Neural progenitor cell (in vitro differentiated cells): ENCODE data around the gene HECTD2. TPM values are rescaled to one million over a fixed set of nuclear protein-coding genes. Genes with fewer than 3 reads are reported as not detected.

Experiments
- DNase-seq: peaks from one replicate; pipeline ENCODE4 v3.0.0-alpha.2; 2016; ENCODE audit warnings: low spot score
- H2AFZ ChIP-seq: fragments of 200-600 bp; sonication (generic); replicated peaks from 2 replicates; pipeline ENCODE4 v1.6.1; 2016; ENCODE audit warnings: antibody characterized with exemption
- H3F3A ChIP-seq: fragments of 200-600 bp; sonication (generic); 2 replicates; pipeline ENCODE4 v1.6.1; 2016; ENCODE audit warnings: antibody characterized with exemption, low read depth
- H3K27ac ChIP-seq: fragments of 200-600 bp; sonication (generic); 2 replicates; pipeline ENCODE4 v1.5.1; 2016; ENCODE audit warnings: mild to moderate bottlenecking
- H3K27me3 ChIP-seq: fragments of 200-600 bp; sonication (generic); 2 replicates; pipeline ENCODE4 v1.6.1; 2016; ENCODE audit warnings: mild to moderate bottlenecking, moderate library complexity
- H3K36me3 ChIP-seq: fragments of 200-600 bp; sonication (generic); 2 replicates; pipeline ENCODE4 v1.5.1; 2016
- H3K4me1 ChIP-seq: fragments of 200-600 bp; sonication (generic); 2 replicates; pipeline ENCODE4 v1.6.1; 2016; ENCODE audit warnings: mixed run types
- H3K4me2 ChIP-seq: fragments of 200-600 bp; sonication (generic); 2 replicates; pipeline ENCODE4 v1.6.1; 2016
- H3K4me3 ChIP-seq: fragments of 200-600 bp; sonication (generic); 2 replicates; pipeline ENCODE4 v1.5.1; 2016
- H3K79me2 ChIP-seq: fragments of 200-600 bp; sonication (generic); 2 replicates; pipeline ENCODE4 v1.6.1; 2016; ENCODE audit warnings: low read depth
- H3K9ac ChIP-seq: fragments of 200-600 bp; sonication (generic); 2 replicates; pipeline ENCODE4 v1.6.1; 2016
- H3K9me3 ChIP-seq: fragments of 200-600 bp; sonication (generic); 2 replicates; pipeline ENCODE4 v1.5.1; 2016; ENCODE audit warnings: low read depth
- H4K20me1 ChIP-seq: fragments of 200-600 bp; sonication (generic); 2 replicates; pipeline ENCODE4 v1.6.1; 2016; ENCODE audit warnings: low read depth
- H3K27ac Mint-ChIP-seq: 3 replicates; pipeline ENCODE4 v1.8.0; 2021; ENCODE audit warnings: mixed read lengths
- H3K27me3 Mint-ChIP-seq: 2 replicates; pipeline ENCODE4 v1.8.0; 2022; ENCODE audit warnings: low read depth, mild to moderate bottlenecking, inconsistent platforms, moderate library complexity, mixed read lengths; ENCODE audit not compliant: insufficient read depth
- H3K36me3 Mint-ChIP-seq: 3 replicates; pipeline ENCODE4 v1.8.0; 2021; ENCODE audit warnings: mixed read lengths
- H3K4me1 Mint-ChIP-seq: 3 replicates; pipeline ENCODE4 v1.8.0; 2021; ENCODE audit warnings: mixed read lengths
- H3K4me3 Mint-ChIP-seq: 3 replicates; pipeline ENCODE4 v1.8.0; 2021; ENCODE audit warnings: mild to moderate bottlenecking, moderate library complexity, mixed read lengths
- H3K9me3 Mint-ChIP-seq: 3 replicates; pipeline ENCODE4 v1.8.0; 2020; ENCODE audit warnings: mixed read lengths
- EZH2 ChIP-seq: fragments of 200-600 bp; sonication (generic); IDR thresholded peaks from 2 replicates; pipeline ENCODE4 v1.6.1; 2017; ENCODE audit warnings: antibody characterized with exemption, mild to moderate bottlenecking, moderate library complexity
- EZH2phosphoT487 ChIP-seq: fragments of 200-600 bp; sonication (generic); IDR thresholded peaks from 2 replicates; pipeline ENCODE4 v1.6.1; 2017; ENCODE audit warnings: antibody characterized with exemption
- total RNA-seq: library from RNA; depleted of rRNA; stranded (reverse); fragments of >200 nt; gene quantifications from 2 replicates; pipeline ENCODE4 v1.2.3, GENCODE V29; 2015; ENCODE audit warnings: low replicate concordance
- TF ChIP-seq, protein P1 (sequence below): fragments of 200-600 bp; sonication (generic); IDR thresholded peaks from 2 replicates; pipeline ENCODE4 v1.5.1; 2017; ENCODE audit warnings: antibody characterized with exemption, mild to moderate bottlenecking

HECTD2 gene
- total RNA-seq, 1 donor from 2014 or later, result 51.5 TPM

- H3K27me3 Mint-ChIP-seq, result no peaks in the 10 kb centered on the region
Observed at GRCh38 chr10:91495402-91495801, 85.3 kb downstream of the HECTD2 start.

DNA sequence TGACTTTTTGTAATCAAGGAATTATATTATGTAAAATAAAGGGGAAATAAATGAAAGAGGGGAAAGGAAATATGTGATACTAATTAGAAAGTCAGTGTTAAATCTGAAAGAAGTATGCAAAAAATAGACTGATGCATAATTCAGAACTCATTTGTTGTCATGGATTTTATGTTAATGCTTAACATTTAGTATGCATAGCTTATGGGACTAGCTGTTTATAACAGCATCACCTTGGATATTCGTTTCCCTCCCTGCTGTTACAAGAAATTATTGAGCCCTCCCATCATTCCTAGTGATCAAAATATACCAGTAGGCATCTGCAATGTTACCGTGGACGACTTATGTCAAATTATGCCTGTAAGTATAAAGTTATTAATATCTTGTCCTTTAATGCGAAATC, 85.9 kb downstream of the HECTD2 start:
- Histone ChIP-seq H3K9me3 (no peaks in the 10 kb centered on the region), H4K20me1 (no peaks in the 10 kb centered on the region), H3K27ac (no peak overlapping the region), H3K36me3 (peaks cover 3% of the 10 kb centered on the region), H3K27me3 (no peaks in the 10 kb centered on the region), H2AFZ (no peak overlapping the region), H3K4me3 (no peak overlapping the region), H3F3A (peaks cover 6% of the 10 kb centered on the region), H3K4me2 (no peak overlapping the region), H3K4me1 (no peaks in the 10 kb centered on the region), H3K9ac (no peak overlapping the region), H3K79me2 (no peaks in the 10 kb centered on the region)
- DNase-seq, result no peak
- Mint-ChIP-seq H3K9me3 (no peaks in the 10 kb centered on the region), H3K27me3 (no peaks in the 10 kb centered on the region), H3K27ac (no peak overlapping the region), H3K36me3 (peaks cover 13% of the 10 kb centered on the region), H3K4me1 (no peaks in the 10 kb centered on the region), H3K4me3 (no peak overlapping the region)
- TF ChIP-seq EZH2, result no peak
- TF ChIP-seq, protein P1, sequence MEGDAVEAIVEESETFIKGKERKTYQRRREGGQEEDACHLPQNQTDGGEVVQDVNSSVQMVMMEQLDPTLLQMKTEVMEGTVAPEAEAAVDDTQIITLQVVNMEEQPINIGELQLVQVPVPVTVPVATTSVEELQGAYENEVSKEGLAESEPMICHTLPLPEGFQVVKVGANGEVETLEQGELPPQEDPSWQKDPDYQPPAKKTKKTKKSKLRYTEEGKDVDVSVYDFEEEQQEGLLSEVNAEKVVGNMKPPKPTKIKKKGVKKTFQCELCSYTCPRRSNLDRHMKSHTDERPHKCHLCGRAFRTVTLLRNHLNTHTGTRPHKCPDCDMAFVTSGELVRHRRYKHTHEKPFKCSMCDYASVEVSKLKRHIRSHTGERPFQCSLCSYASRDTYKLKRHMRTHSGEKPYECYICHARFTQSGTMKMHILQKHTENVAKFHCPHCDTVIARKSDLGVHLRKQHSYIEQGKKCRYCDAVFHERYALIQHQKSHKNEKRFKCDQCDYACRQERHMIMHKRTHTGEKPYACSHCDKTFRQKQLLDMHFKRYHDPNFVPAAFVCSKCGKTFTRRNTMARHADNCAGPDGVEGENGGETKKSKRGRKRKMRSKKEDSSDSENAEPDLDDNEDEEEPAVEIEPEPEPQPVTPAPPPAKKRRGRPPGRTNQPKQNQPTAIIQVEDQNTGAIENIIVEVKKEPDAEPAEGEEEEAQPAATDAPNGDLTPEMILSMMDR, result no peak
- TF ChIP-seq EZH2phosphoT487, result no peak

More at GRCh38 chr10:91495402-91495801, 85.3 kb downstream of the HECTD2 start:
- H2AFZ ChIP-seq, result no peak overlapping the region
- no peaks in the 10 kb centered on the region for H3K9me3 ChIP-seq
- no peak overlapping the region for H3K4me3 Mint-ChIP-seq
- no peaks in the 10 kb centered on the region for H4K20me1 ChIP-seq
- H3K9ac ChIP-seq, result no peak overlapping the region
- no peak overlapping the region for H3K4me2 ChIP-seq
- no peak overlapping the region for H3K4me3 ChIP-seq
- no peak overlapping the region for H3K27ac ChIP-seq
- TF ChIP-seq, protein P1, result no peak
- TF ChIP-seq EZH2 (no peak), EZH2phosphoT487 (no peak)
- H3K27ac Mint-ChIP-seq, result no peak overlapping the region
- no peak for DNase-seq
- peaks cover 11% of the 10 kb centered on the region for H3K36me3 Mint-ChIP-seq
- H3K36me3 ChIP-seq, result no peaks in the 10 kb centered on the region
- H3K79me2 ChIP-seq, result no peaks in the 10 kb centered on the region
- no peaks in the 10 kb centered on the region for H3K9me3 Mint-ChIP-seq
- H3K27me3 ChIP-seq, result no peaks in the 10 kb centered on the region
- H3K4me1 Mint-ChIP-seq, result no peaks in the 10 kb centered on the region
- H3F3A ChIP-seq, result peaks cover 8% of the 10 kb centered on the region
- H3K4me1 ChIP-seq, result no peaks in the 10 kb centered on the region

- no peak overlapping the region for H3K27ac Mint-ChIP-seq
- no peak overlapping the region for H3K4me3 Mint-ChIP-seq
- no peak overlapping the region for H3K4me3 ChIP-seq
- peaks cover 2% of the 10 kb centered on the region for H3K27me3 Mint-ChIP-seq
- no peak overlapping the region for H3K9ac ChIP-seq
- H3K27me3 ChIP-seq, result no peaks in the 10 kb centered on the region
- no peaks in the 10 kb centered on the region for H3K4me1 Mint-ChIP-seq
- H3F3A ChIP-seq, result no peaks in the 10 kb centered on the region
- H3K4me2 ChIP-seq, result no peak overlapping the region
- no peak for DNase-seq
- no peaks in the 10 kb centered on the region for H3K36me3 ChIP-seq
- no peaks in the 10 kb centered on the region for H3K4me1 ChIP-seq
- H3K36me3 Mint-ChIP-seq, result peaks cover 14% of the 10 kb centered on the region
- no peaks in the 10 kb centered on the region for H3K79me2 ChIP-seq
- H4K20me1 ChIP-seq, result no peaks in the 10 kb centered on the region
- H2AFZ ChIP-seq, result no peak overlapping the region
- H3K27ac ChIP-seq, result no peak overlapping the region
- no peak for TF ChIP-seq EZH2
- TF ChIP-seq, protein P1, result no peak
- TF ChIP-seq EZH2phosphoT487, result no peak
- no peaks in the 10 kb centered on the region for H3K9me3 ChIP-seq
- no peaks in the 10 kb centered on the region for H3K9me3 Mint-ChIP-seq
Observed at GRCh38 chr10:91511549-91512330, 101.6 kb downstream of the HECTD2 start.
